Measurements from ENCODE around the gene PLOD1. TPM values are rescaled to one million over a fixed set of nuclear protein-coding genes. Genes with fewer than 3 reads are reported as not detected.

PLOD1 gene
- total RNA-seq, 1 donor from 2014 or later: 204 TPM

GRCh38 chr1:11960715-11961114 is 26.2 kb downstream of the PLOD1 start:
- Mint-ChIP-seq H3K9me3 (ENCODE audit: unreplicated experiment) (no peaks in the 10 kb centered on the region), H3K4me3 (ENCODE audit: unreplicated experiment) (no peak overlapping the region), H3K27ac (ENCODE audit: unreplicated experiment) (no peak overlapping the region), H3K36me3 (ENCODE audit: unreplicated experiment) (peaks cover 19% of the 10 kb centered on the region), H3K4me1 (ENCODE audit: unreplicated experiment) (no peaks in the 10 kb centered on the region), H3K27me3 (ENCODE audit: unreplicated experiment) (no peaks in the 10 kb centered on the region)
- TF ChIP-seq CTCF (IDR thresholded peaks at IDR 0.05): no peak
- DNase-seq (ENCODE audit: extremely low spot score, unreplicated experiment): no peak

- no peak for TF ChIP-seq CTCF (IDR thresholded peaks at IDR 0.05)
- H3K9me3 Mint-ChIP-seq (ENCODE audit: unreplicated experiment): no peaks in the 10 kb centered on the region
- H3K27me3 Mint-ChIP-seq (ENCODE audit: unreplicated experiment): no peaks in the 10 kb centered on the region
Measured at GRCh38 chr1:11961230-11961629, 26.7 kb downstream of the PLOD1 start.

GRCh38 chr1:11963622-11964021 is 29.1 kb downstream of the PLOD1 start:
- H3K27ac Mint-ChIP-seq (ENCODE audit: unreplicated experiment): no peak overlapping the region
- H3K36me3 Mint-ChIP-seq (ENCODE audit: unreplicated experiment): peaks cover 12% of the 10 kb centered on the region
- H3K9me3 Mint-ChIP-seq (ENCODE audit: unreplicated experiment): no peaks in the 10 kb centered on the region
- no peak for TF ChIP-seq CTCF (IDR thresholded peaks at IDR 0.05)
- no peaks in the 10 kb centered on the region for H3K4me1 Mint-ChIP-seq (ENCODE audit: unreplicated experiment)
- no peak overlapping the region for H3K4me3 Mint-ChIP-seq (ENCODE audit: unreplicated experiment)
- DNase-seq (ENCODE audit: extremely low spot score, unreplicated experiment): no peak
- no peaks in the 10 kb centered on the region for H3K27me3 Mint-ChIP-seq (ENCODE audit: unreplicated experiment)

More at GRCh38 chr1:11961230-11961629, 26.7 kb downstream of the PLOD1 start:
- no peaks in the 10 kb centered on the region for H3K4me1 Mint-ChIP-seq (ENCODE audit: unreplicated experiment)
- no peak overlapping the region for H3K4me3 Mint-ChIP-seq (ENCODE audit: unreplicated experiment)
- DNase-seq (ENCODE audit: extremely low spot score, unreplicated experiment): no peak
- H3K27ac Mint-ChIP-seq (ENCODE audit: unreplicated experiment): no peak overlapping the region
- peaks cover 19% of the 10 kb centered on the region for H3K36me3 Mint-ChIP-seq (ENCODE audit: unreplicated experiment)

GRCh38 chr1:11964656-11965055 is 30.1 kb downstream of the PLOD1 start:
- H3K36me3 Mint-ChIP-seq (ENCODE audit: unreplicated experiment): peaks cover 12% of the 10 kb centered on the region
- DNase-seq (ENCODE audit: extremely low spot score, unreplicated experiment): no peak
- H3K9me3 Mint-ChIP-seq (ENCODE audit: unreplicated experiment): no peaks in the 10 kb centered on the region
- H3K4me1 Mint-ChIP-seq (ENCODE audit: unreplicated experiment): no peaks in the 10 kb centered on the region
- H3K27ac Mint-ChIP-seq (ENCODE audit: unreplicated experiment): no peak overlapping the region
- H3K27me3 Mint-ChIP-seq (ENCODE audit: unreplicated experiment): no peaks in the 10 kb centered on the region
- no peak overlapping the region for H3K4me3 Mint-ChIP-seq (ENCODE audit: unreplicated experiment)
- TF ChIP-seq CTCF (IDR thresholded peaks at IDR 0.05): no peak

- Mint-ChIP-seq H3K4me1 (ENCODE audit: unreplicated experiment) (no peaks in the 10 kb centered on the region), H3K4me3 (ENCODE audit: unreplicated experiment) (no peak overlapping the region), H3K9me3 (ENCODE audit: unreplicated experiment) (no peaks in the 10 kb centered on the region), H3K27me3 (ENCODE audit: unreplicated experiment) (no peaks in the 10 kb centered on the region), H3K27ac (ENCODE audit: unreplicated experiment) (no peak overlapping the region), H3K36me3 (ENCODE audit: unreplicated experiment) (peaks cover 13% of the 10 kb centered on the region)
- DNase-seq (ENCODE audit: extremely low spot score, unreplicated experiment): no peak
- TF ChIP-seq CTCF (IDR thresholded peaks at IDR 0.05): peak; percentile 47
Measured at GRCh38 chr1:11967028-11967547, 32.6 kb downstream of the PLOD1 start.
